B cell (primary cell): Measurements from ENCODE around the gene TBRG1. TPM values are rescaled to one million over a fixed set of nuclear protein-coding genes. Genes with fewer than 3 reads are reported as not detected.

Experiments
- ATAC-seq: fragments of 200-7000 bp; cut with Tn5 transposase; one replicate; pipeline ENCODE4 v1.10.0; 2021; ENCODE audit warnings: low read depth, mild to moderate bottlenecking, moderate number of reproducible peaks, moderate library complexity
- CTCF ChIA-PET: fragments of 350-600 bp; sonication (Branson Sonifier 250); formaldehyde crosslinking; loops from one replicate; lab custom pipeline; 2021; ENCODE audit warnings: antibody characterized with exemption, inconsistent platforms; lab: Charles Lee
- POLR2A ChIA-PET: fragments of 350-600 bp; sonication (Branson Sonifier 250); formaldehyde crosslinking; loops from one replicate; lab custom pipeline; 2021; ENCODE audit warnings: antibody characterized with exemption; lab: Charles Lee
- DNase-seq: peaks from one replicate; pipeline ENCODE4 v3.0.0; 2013
- H2AFZ ChIP-seq: 2 replicates; pipeline ENCODE4 v1.6.1; 2012; ENCODE audit warnings: mild to moderate bottlenecking, low read depth, low read length; ENCODE audit not compliant: insufficient read depth, poor library complexity, severe bottlenecking
- H3K27ac ChIP-seq, 2 donors: 1 replicate in 1 of 2; 2 replicates in 1 of 2; pipeline ENCODE4 v1.5.1; 2012 to 2013; ENCODE audit warnings: low read length in 2 of 2, mild to moderate bottlenecking in 2 of 2, moderate library complexity in 1 of 2
- H3K27me3 ChIP-seq, 4 experiments: fragments of 200-600 bp in 1 of 4; sonication (generic) in 1 of 4; replicated peaks in 1 of 4; 1 replicate in 2 of 4; 2 replicates in 2 of 4; pipeline versions ENCODE4 v1.6.1 to v1.7.0; 2013 to 2016; ENCODE audit warnings: low read length in 3 of 4, mild to moderate bottlenecking in 2 of 4, mixed read lengths in 1 of 4, moderate library complexity in 1 of 4; ENCODE audit not compliant: insufficient read depth in 4 of 4, control insufficient read depth in 3 of 4; ENCODE audit errors: control extremely low read depth in 1 of 4
- H3K36me3 ChIP-seq, 2 experiments: replicated peaks in 1 of 2; 1 replicate in 1 of 2; 2 replicates in 1 of 2; pipeline versions ENCODE4 v1.6.1 to v1.7.1; 2013; ENCODE audit warnings: low read length in 1 of 2; ENCODE audit not compliant: insufficient read depth in 2 of 2, control insufficient read depth in 1 of 2; ENCODE audit errors: control extremely low read depth in 1 of 2, extremely low read depth in 1 of 2
- H3K4me1 ChIP-seq, 2 donors: fragments of 200-600 bp in 1 of 2; sonication (generic) in 1 of 2; 1 replicate in 1 of 2; 2 replicates in 1 of 2; pipeline versions ENCODE4 v1.5.1 to v1.6.1; 2013 to 2017; ENCODE audit warnings: low read length in 2 of 2; ENCODE audit not compliant: control insufficient read depth in 2 of 2, insufficient read depth in 2 of 2
- H3K4me2 ChIP-seq: replicated peaks from 2 replicates; pipeline ENCODE3; 2012; ENCODE audit warnings: mild to moderate bottlenecking, low read depth, low read length; ENCODE audit not compliant: poor library complexity, severe bottlenecking
- H3K4me3 ChIP-seq, 5 experiments: fragments of 200-600 bp in 1 of 5; sonication (generic) in 1 of 5; 1 replicate in 3 of 5; 2 replicates in 2 of 5; pipeline versions ENCODE4 v1.5.1 to v1.7.0; 2011 to 2016; ENCODE audit warnings: low read length in 4 of 5, mild to moderate bottlenecking in 4 of 5, low read depth in 2 of 5, control low read depth in 1 of 5, moderate library complexity in 1 of 5; ENCODE audit not compliant: insufficient read depth in 1 of 5; ENCODE audit errors: control extremely low read depth in 1 of 5, extremely low read depth in 1 of 5
- H3K79me2 ChIP-seq: fragments of 200-600 bp; sonication (generic); one replicate; pipeline ENCODE4 v1.6.0; 2016; ENCODE audit warnings: low read length; ENCODE audit not compliant: control insufficient read depth, insufficient read depth
- H3K9ac ChIP-seq: fragments of 200-600 bp; sonication (generic); 2 replicates; pipeline ENCODE4 v1.6.1; 2017; ENCODE audit warnings: mild to moderate bottlenecking, low read length, moderate library complexity
- H3K9me3 ChIP-seq, 3 donors: one replicate each; pipeline versions ENCODE4 v1.6.1 to v1.7.1; 2013; ENCODE audit warnings: low read length in 2 of 3; ENCODE audit not compliant: control insufficient read depth in 2 of 3, insufficient read depth in 1 of 3; ENCODE audit errors: control extremely low read depth in 1 of 3
- H4K20me1 ChIP-seq: 2 replicates; pipeline ENCODE4 v1.6.0; 2012; ENCODE audit warnings: mild to moderate bottlenecking, low read length; ENCODE audit not compliant: insufficient read depth, control insufficient read depth, poor library complexity, severe bottlenecking
- H3K27ac Mint-ChIP-seq: one replicate; pipeline ENCODE4 v1.8.0; 2021; ENCODE audit warnings: mixed read lengths
- H3K27me3 Mint-ChIP-seq: one replicate; pipeline ENCODE4 v1.8.0; 2021; ENCODE audit warnings: mixed read lengths
- H3K4me1 Mint-ChIP-seq: one replicate; pipeline ENCODE4 v1.8.0; 2021; ENCODE audit warnings: mixed read lengths
- H3K4me3 Mint-ChIP-seq: one replicate; pipeline ENCODE4 v1.8.0; 2021; ENCODE audit warnings: mixed read lengths
- H3K9me3 Mint-ChIP-seq: one replicate; pipeline ENCODE4 v1.8.0; 2022; ENCODE audit warnings: mixed read lengths; ENCODE audit not compliant: insufficient read depth
- CTCF ChIP-seq: fragments of 200-600 bp; IDR thresholded peaks from one replicate; pipeline ENCODE4 v1.8.0; 2022; ENCODE audit warnings: antibody characterized with exemption, mild to moderate bottlenecking
- EZH2 ChIP-seq: IDR thresholded peaks from 2 replicates; pipeline ENCODE4 v1.6.1; 2012; ENCODE audit warnings: borderline replicate concordance, low read depth, mild to moderate bottlenecking, moderate library complexity, low read length; ENCODE audit not compliant: insufficient read depth, poor library complexity, severe bottlenecking
- WGBS: methylation state at CpG from one replicate; pipeline ENCODE4 v1.1.5; 2013; ENCODE audit warnings: missing lambda C conversion rate; ENCODE audit not compliant: insufficient coverage; 5-methylcytosine and 5-hydroxymethylcytosine counted together
- intact Hi-C: fragments of 100-400 bp; cut with micrococcal nuclease; formaldehyde crosslinking; loops from one replicate; pipeline ENCODE4 v1.10.0; 2022
- polyA plus RNA-seq: library from polyadenylated mRNA; depleted of rRNA; stranded (reverse); fragments of >200 nt; gene quantifications from 2 replicates; pipeline ENCODE4 v1.2.3, GENCODE V29; 2012
- total RNA-seq, 2 donors: library from RNA; stranded (reverse); fragments of 120-200 nt in 1 of 2; gene quantifications; 1 replicate in 1 of 2; 2 replicates in 1 of 2; pipeline versions ENCODE4 v1.2.3 to v1.2.4, GENCODE V29; 2013 to 2022

TBRG1 gene
- total and polyA plus RNA-seq, 2 donors (not counting 1 experiment from before 2014, with no cell fraction given) = 68.2 to 71.5 TPM

GRCh38 chr11:124678416-124678815 is 55.8 kb downstream of the TBRG1 start:
- ChIA-PET CTCF (interaction anchor here (2.0 to 2.3 kb wide), 2 partner anchors 9 to 116 kb away, joined by 8 to 15 read pairs; no protein-coding TSS in a partner anchor), POLR2A (no interaction called here)
- H3K79me2 ChIP-seq = no peaks in the 10 kb centered on the region
- H3K27me3 ChIP-seq = no peaks in the 10 kb centered on the region
- Mint-ChIP-seq H3K27ac (no peak overlapping the region), H3K4me3 (no peak overlapping the region), H3K4me1 (peaks cover 6% of the 10 kb centered on the region), H3K9me3 (peaks cover 5% of the 10 kb centered on the region), H3K27me3 (no peaks in the 10 kb centered on the region)
- no CpG with 5 or more reads among the region's 5 CpGs for WGBS
- intact Hi-C loops = no loop called here
- H3K4me1 ChIP-seq = peaks cover 5% of the 10 kb centered on the region in 2 donors
- H3K4me3 ChIP-seq = no peak overlapping the region
- H3K27ac ChIP-seq = no peak overlapping the region
- DNase-seq = no peak
- H3K9me3 ChIP-seq = peaks cover 0 to 14% (median 10%) of the 10 kb centered on the region in 3 donors
- TF ChIP-seq CTCF (no peak), EZH2 (no peak)
- ATAC-seq = no peak
- H3K36me3 ChIP-seq = no peaks in the 10 kb centered on the region
- no peak overlapping the region for H3K4me2 ChIP-seq
- H4K20me1 ChIP-seq = no peaks in the 10 kb centered on the region
- H3K9ac ChIP-seq = no peak overlapping the region
- H2AFZ ChIP-seq = no peak overlapping the region

DNA sequence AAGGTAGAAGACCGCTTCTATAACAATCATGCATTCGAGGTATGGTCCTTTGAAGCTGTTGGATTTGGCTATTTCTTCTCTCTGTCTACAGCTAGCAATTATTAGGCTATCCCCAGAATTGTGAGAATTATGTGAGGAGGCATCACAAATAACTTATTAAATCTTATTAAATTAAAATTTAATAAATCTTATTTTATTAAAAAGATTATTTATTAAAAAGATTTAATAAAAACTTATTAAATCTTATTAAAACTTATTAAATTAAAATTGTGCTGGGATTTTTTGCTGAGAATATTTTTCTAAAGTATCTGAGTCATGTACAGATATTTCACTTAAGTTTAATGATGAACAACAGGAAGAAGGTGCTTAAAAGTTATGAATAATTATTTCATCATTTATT is 58.8 kb downstream of the TBRG1 start:
- ChIA-PET POLR2A (no interaction called here), CTCF (no interaction called here)
- H4K20me1 ChIP-seq = no peaks in the 10 kb centered on the region
- no peak overlapping the region for H3K4me3 ChIP-seq
- H3K4me2 ChIP-seq = no peak overlapping the region
- no peak for ATAC-seq
- H3K27ac ChIP-seq = no peak overlapping the region
- Mint-ChIP-seq H3K27me3 (no peaks in the 10 kb centered on the region), H3K4me3 (no peak overlapping the region), H3K4me1 (no peaks in the 10 kb centered on the region), H3K27ac (no peak overlapping the region), H3K9me3 (peaks cover 14% of the 10 kb centered on the region)
- H2AFZ ChIP-seq = no peak overlapping the region
- no peaks in the 10 kb centered on the region for H3K36me3 ChIP-seq
- no peak for DNase-seq
- no CpG with 5 or more reads among the region's 2 CpGs for WGBS
- no peak overlapping the region for H3K9ac ChIP-seq
- H3K27me3 ChIP-seq = no peaks in the 10 kb centered on the region
- intact Hi-C loops = no loop called here
- H3K9me3 ChIP-seq = peaks cover 10 to 25% (median 13%) of the 10 kb centered on the region in 3 donors
- no peaks in the 10 kb centered on the region for H3K4me1 ChIP-seq
- H3K79me2 ChIP-seq = no peaks in the 10 kb centered on the region
- no peak for TF ChIP-seq EZH2
- no peak for TF ChIP-seq CTCF
